T-helper 2 cell treated with Interferon-gamma antibody and Interleukin-4, amounts not matched to agents 5 μg/mL and 100 μg/mL, for 36 hours (primary cell): ENCODE results near the gene UGDH.
"Not testable (repeated sequence)": the region's sequence is repeated elsewhere in the genome, so short reads cannot be mapped to it uniquely, and the experiment has no call there.

Experiments used
- DNase-seq: peaks from one replicate; pipeline ENCODE4 v3.0.0; 2021; ENCODE audit warnings: low spot score
- H3K27ac Mint-ChIP-seq: one replicate; pipeline ENCODE4 v1.8.0; 2021; ENCODE audit warnings: mild to moderate bottlenecking, mixed read lengths
- H3K27me3 Mint-ChIP-seq: one replicate; pipeline ENCODE4 v1.8.0; 2021; ENCODE audit warnings: low read depth, mixed read lengths
- H3K36me3 Mint-ChIP-seq: one replicate; pipeline ENCODE4 v1.8.0; 2021; ENCODE audit warnings: low read depth, mixed read lengths
- H3K4me1 Mint-ChIP-seq: one replicate; pipeline ENCODE4 v1.8.0; 2021; ENCODE audit warnings: low read depth, mixed read lengths
- H3K4me3 Mint-ChIP-seq: one replicate; pipeline ENCODE4 v1.8.0; 2022; ENCODE audit warnings: mild to moderate bottlenecking, moderate library complexity, mixed read lengths
- H3K9me3 Mint-ChIP-seq: one replicate; pipeline ENCODE4 v1.8.0; 2021; ENCODE audit warnings: mixed read lengths

Gene UGDH

DNA sequence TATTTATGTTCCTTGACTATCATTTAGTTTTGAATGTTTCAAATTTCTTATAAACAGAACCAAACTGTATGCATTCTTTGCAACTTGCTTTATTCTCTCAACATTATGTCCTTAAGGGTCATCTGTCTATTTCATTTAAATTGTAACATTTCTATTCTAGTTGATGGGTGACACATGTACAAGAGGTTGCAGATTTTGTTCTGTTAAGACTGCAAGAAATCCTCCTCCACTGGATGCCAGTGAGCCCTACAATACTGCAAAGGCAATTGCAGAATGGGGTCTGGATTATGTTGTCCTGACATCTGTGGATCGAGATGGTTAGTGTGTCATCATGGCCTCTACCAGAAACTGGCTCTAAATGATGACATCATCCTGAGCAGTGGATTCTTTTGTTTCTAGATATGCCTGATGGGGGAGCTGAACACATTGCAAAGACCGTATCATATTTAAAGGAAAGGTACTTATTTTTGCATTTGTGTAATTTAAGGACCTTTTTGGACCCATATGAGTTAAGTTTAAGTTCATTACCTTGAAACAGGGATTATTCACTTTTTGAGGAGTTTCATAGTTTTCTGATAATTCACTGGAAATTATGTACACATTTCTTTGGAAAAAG is 62.2 kb downstream of the UGDH start:
- Mint-ChIP-seq H3K27me3 (no peaks in the 10 kb centered on the region), H3K9me3 (no peaks in the 10 kb centered on the region), H3K27ac (peak overlapping the region; percentile 20), H3K4me3 (no peak overlapping the region), H3K4me1 (peaks cover 16% of the 10 kb centered on the region), H3K36me3 (peaks cover 24% of the 10 kb centered on the region)
- no peak for DNase-seq

- Mint-ChIP-seq H3K27me3 (peaks cover 2% of the 10 kb centered on the region), H3K27ac (peak within 1 kb of the TSS; percentile 99), H3K9me3 (no peaks in the 10 kb centered on the region), H3K4me1 (peaks cover 29% of the 10 kb centered on the region), H3K36me3 (peaks cover 52% of the 10 kb centered on the region), H3K4me3 (peak within 1 kb of the TSS; percentile 99)
- peak; percentile 95 for DNase-seq
Observed at GRCh38 chr4:39458505-39459300, 68.5 kb downstream of the UGDH start, which contains the start of the genes LIAS and RPL9. Gene LIAS (plus strand): TSS chr4:39459056. CDS start chr4:39459118, 62 bp downstream. Gene RPL9 (minus strand): TSS chr4:39458922. CDS start chr4:39458439, 483 bp downstream.

DNA sequence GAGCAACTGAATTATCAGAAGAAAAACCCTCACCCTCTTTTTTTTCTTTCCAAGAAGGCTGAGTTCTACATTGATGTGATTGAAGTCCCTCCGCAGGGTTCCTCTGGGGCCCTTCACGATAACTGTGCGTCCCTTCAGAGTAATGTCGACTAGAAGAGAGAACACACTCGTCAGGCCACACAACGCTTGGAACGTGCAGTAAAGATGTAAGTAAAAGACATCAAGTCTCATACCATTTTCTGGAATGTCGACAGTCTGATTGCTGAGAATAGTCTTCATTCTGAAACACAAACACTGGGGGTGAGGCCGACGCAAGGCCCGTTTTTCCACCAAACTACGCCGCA is 69.1 kb downstream of the UGDH start:
- H3K9me3 Mint-ChIP-seq, DNase-seq, H3K27me3 Mint-ChIP-seq: not testable (repeated sequence)
- H3K27ac Mint-ChIP-seq = peak overlapping the region; percentile 99
- H3K4me3 Mint-ChIP-seq = peak overlapping the region; percentile 99
- peaks cover 29% of the 10 kb centered on the region for H3K4me1 Mint-ChIP-seq
- peaks cover 53% of the 10 kb centered on the region for H3K36me3 Mint-ChIP-seq

DNA sequence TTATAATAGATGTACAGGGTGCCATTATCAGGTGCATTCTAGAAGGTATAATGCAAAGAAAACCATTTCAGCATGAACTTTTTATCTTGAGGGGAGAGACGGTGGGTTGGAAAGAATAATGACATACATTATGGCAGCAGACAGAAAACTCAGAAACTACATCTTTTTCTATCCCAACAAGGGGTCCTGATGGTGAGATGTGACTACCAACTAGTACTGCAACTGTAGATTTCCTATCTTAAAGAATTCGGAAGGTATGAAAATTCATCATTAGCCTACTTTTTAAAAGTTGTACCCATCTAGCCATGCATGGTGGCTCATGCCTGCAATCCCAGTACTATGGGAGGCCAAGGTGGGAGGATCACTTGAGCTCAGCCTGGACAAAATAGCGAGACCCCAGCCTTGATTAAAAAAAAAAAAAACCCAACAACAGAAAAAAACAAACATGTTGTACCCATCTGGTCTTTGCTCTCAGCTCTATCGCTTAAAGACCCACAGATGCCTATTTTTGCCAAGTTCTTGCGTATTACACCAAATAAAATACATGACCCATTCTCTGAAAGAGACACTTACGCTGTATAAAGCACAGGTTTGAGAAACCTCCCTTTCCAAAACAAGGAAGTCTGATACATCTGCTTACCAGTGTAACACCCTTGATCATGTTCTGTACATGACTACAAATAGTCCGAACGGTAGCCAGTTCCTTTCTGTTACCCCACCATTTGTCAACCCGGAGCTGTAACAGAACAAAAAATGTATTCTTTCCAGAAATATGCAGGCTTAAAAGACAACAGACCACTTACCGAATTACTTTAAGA is 70.1 kb downstream of the UGDH start:
- H3K4me1 Mint-ChIP-seq = peaks cover 36% of the 10 kb centered on the region
- peaks cover 2% of the 10 kb centered on the region for H3K27me3 Mint-ChIP-seq
- peak overlapping the region; percentile 99 for H3K27ac Mint-ChIP-seq
- DNase-seq = no peak
- peaks cover 62% of the 10 kb centered on the region for H3K36me3 Mint-ChIP-seq
- H3K4me3 Mint-ChIP-seq = peak overlapping the region; percentile 99
- no peaks in the 10 kb centered on the region for H3K9me3 Mint-ChIP-seq

DNA sequence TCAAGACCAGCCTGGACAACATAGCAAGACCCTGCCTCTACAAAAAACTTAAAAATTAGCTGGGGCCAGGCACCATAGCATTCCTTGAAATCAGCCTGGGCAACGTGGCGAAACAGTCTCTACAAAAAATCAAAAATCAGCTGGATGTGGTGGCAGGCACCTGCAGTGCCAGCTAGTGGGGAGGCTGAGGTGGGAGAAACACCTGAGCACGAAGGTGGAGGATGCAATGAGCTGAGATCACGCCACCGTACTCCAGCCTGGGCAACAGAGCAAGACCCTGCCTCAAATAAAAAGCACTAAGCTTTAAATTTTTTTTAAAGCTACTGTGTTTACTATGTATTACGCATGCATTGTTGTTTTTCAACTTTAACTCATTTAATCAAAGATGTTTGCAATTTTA is 71.8 kb downstream of the UGDH start:
- DNase-seq = no peak
- peaks cover 37% of the 10 kb centered on the region for H3K4me1 Mint-ChIP-seq
- H3K27me3 Mint-ChIP-seq = peaks cover 2% of the 10 kb centered on the region
- no peak overlapping the region for H3K4me3 Mint-ChIP-seq
- H3K9me3 Mint-ChIP-seq = no peaks in the 10 kb centered on the region
- peaks cover 75% of the 10 kb centered on the region for H3K36me3 Mint-ChIP-seq
- H3K27ac Mint-ChIP-seq = no peak overlapping the region

DNA sequence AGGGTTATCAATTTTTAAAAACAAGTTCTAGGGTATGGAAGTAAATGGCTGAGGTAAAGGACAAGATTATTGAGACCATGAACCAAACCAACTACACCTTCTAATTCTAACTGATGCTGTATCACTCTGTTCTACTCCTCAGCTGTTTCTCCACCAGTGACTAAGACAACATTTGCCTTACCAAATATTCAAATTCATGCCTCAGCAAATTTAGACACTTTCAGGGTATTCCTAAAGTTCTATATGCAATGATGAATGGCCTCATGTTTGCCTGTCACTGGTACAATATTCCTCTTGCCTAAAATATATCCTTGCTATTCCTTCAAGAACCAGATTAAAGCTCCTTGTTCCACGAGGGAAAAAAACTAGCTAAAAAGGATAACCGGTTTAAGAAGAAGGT is 73.5 kb downstream of the UGDH start:
- Mint-ChIP-seq H3K9me3 (no peaks in the 10 kb centered on the region), H3K4me1 (peaks cover 34% of the 10 kb centered on the region), H3K36me3 (peaks cover 82% of the 10 kb centered on the region), H3K27me3 (peaks cover under 1% of the 10 kb centered on the region), H3K27ac (peak overlapping the region; percentile 13), H3K4me3 (no peak overlapping the region)
- DNase-seq = no peak

GRCh38 chr4:39452860-39453587 is 74.2 kb downstream of the UGDH start:
- Mint-ChIP-seq H3K9me3 (no peaks in the 10 kb centered on the region), H3K4me3 (no peak overlapping the region), H3K36me3 (peaks cover 81% of the 10 kb centered on the region), H3K27ac (no peak overlapping the region), H3K4me1 (peaks cover 30% of the 10 kb centered on the region), H3K27me3 (no peaks in the 10 kb centered on the region)
- DNase-seq = no peak

GRCh38 chr4:39452153-39452859 is 74.9 kb downstream of the UGDH start:
- Mint-ChIP-seq H3K27me3 (no peaks in the 10 kb centered on the region), H3K36me3 (peaks cover 77% of the 10 kb centered on the region), H3K4me1 (peaks cover 23% of the 10 kb centered on the region), H3K9me3 (no peaks in the 10 kb centered on the region), H3K4me3 (no peak overlapping the region), H3K27ac (no peak overlapping the region)
- DNase-seq = no peak

- peaks cover 15% of the 10 kb centered on the region for H3K4me1 Mint-ChIP-seq
- peaks cover 71% of the 10 kb centered on the region for H3K36me3 Mint-ChIP-seq
- no peaks in the 10 kb centered on the region for H3K27me3 Mint-ChIP-seq
- no peak for DNase-seq
- H3K9me3 Mint-ChIP-seq = no peaks in the 10 kb centered on the region
- no peak overlapping the region for H3K4me3 Mint-ChIP-seq
- no peak overlapping the region for H3K27ac Mint-ChIP-seq
Observed at GRCh38 chr4:39451423-39452023, 75.7 kb downstream of the UGDH start.

DNA sequence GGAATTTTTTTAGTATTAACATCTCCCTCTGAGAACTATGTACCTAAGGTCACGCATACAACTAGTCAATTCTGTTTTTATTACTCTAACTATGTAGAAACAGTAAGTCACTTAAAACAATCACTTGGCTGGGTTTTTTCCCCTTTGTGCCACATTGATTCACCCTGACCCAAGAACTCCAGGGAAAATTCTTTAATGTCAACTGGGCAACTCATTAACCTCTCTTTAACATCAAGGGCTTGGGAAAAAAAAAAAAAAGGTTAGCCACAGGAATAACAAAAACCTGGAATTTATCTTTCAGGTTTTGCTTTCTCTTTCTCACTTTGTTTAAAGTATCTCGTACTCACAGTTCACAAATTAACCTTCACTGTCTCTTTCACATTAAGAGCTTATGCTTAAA is 76.6 kb downstream of the UGDH start:
- H3K4me3 Mint-ChIP-seq = no peak overlapping the region
- H3K27ac Mint-ChIP-seq = peak overlapping the region; percentile 1
- no peaks in the 10 kb centered on the region for H3K27me3 Mint-ChIP-seq

More for the DNA sequence above, 76.6 kb downstream of the UGDH start:
- Mint-ChIP-seq H3K4me1 (peaks cover 12% of the 10 kb centered on the region), H3K36me3 (peaks cover 65% of the 10 kb centered on the region), H3K9me3 (no peaks in the 10 kb centered on the region)
- DNase-seq = no peak
